ENCODE data around the gene GLCCI1.

GLCCI1 gene

GRCh38 chr7:7959979-7960670 lies 8.5 kb upstream of the GLCCI1 start:
- no peak overlapping the region for H3K27ac ChIP-seq
- H3K27me3 ChIP-seq (ENCODE audit: insufficient read depth, low read depth, severe bottlenecking) = no peaks in the 10 kb centered on the region
- no peaks in the 10 kb centered on the region for H3K9me3 ChIP-seq (ENCODE audit: severe bottlenecking)
- H3K36me3 ChIP-seq = no peaks in the 10 kb centered on the region
- no peak for TF ChIP-seq CTCF (IDR thresholded peaks at IDR 0.05; ENCODE audit: low read depth, low read length)
- no peak for DNase-seq
- H3K4me3 ChIP-seq (ENCODE audit: low read depth, low read length) = no peak overlapping the region

GRCh38 chr7:7962851-7963250 lies 5.7 kb upstream of the GLCCI1 start:
- no peaks in the 10 kb centered on the region for H3K9me3 ChIP-seq (ENCODE audit: severe bottlenecking)
- H3K27ac ChIP-seq = no peak overlapping the region
- DNase-seq = no peak
- no peaks in the 10 kb centered on the region for H3K27me3 ChIP-seq (ENCODE audit: insufficient read depth, low read depth, severe bottlenecking)
- H3K36me3 ChIP-seq = no peaks in the 10 kb centered on the region
- no peak overlapping the region for H3K4me3 ChIP-seq (ENCODE audit: low read depth, low read length)
- TF ChIP-seq CTCF (IDR thresholded peaks at IDR 0.05; ENCODE audit: low read depth, low read length) = no peak

GRCh38 chr7:7964250-7964649 lies 4.3 kb upstream of the GLCCI1 start:
- no peaks in the 10 kb centered on the region for H3K36me3 ChIP-seq
- DNase-seq = no peak
- no peaks in the 10 kb centered on the region for H3K9me3 ChIP-seq (ENCODE audit: severe bottlenecking)
- H3K27me3 ChIP-seq (ENCODE audit: insufficient read depth, low read depth, severe bottlenecking) = no peaks in the 10 kb centered on the region
- H3K4me3 ChIP-seq (ENCODE audit: low read depth, low read length) = no peak overlapping the region
- no peak overlapping the region for H3K27ac ChIP-seq
- no peak for TF ChIP-seq CTCF (IDR thresholded peaks at IDR 0.05; ENCODE audit: low read depth, low read length)

GRCh38 chr7:7964691-7965090 lies 3.9 kb upstream of the GLCCI1 start:
- H3K36me3 ChIP-seq = no peaks in the 10 kb centered on the region

GRCh38 chr7:7965301-7965700 lies 3.3 kb upstream of the GLCCI1 start:
- Histone ChIP-seq H3K27me3 (ENCODE audit: insufficient read depth, low read depth, severe bottlenecking) (no peaks in the 10 kb centered on the region), H3K9me3 (ENCODE audit: severe bottlenecking) (no peaks in the 10 kb centered on the region), H3K4me3 (ENCODE audit: low read depth, low read length) (no peak overlapping the region), H3K36me3 (no peaks in the 10 kb centered on the region), H3K27ac (peak overlapping the region; percentile 18)
- peak; percentile 73 for DNase-seq
- no peak for TF ChIP-seq CTCF (IDR thresholded peaks at IDR 0.05; ENCODE audit: low read depth, low read length)

More at GRCh38 chr7:7964691-7965090, 3.9 kb upstream of the GLCCI1 start:
- DNase-seq = no peak
- Histone ChIP-seq H3K4me3 (ENCODE audit: low read depth, low read length) (no peak overlapping the region), H3K9me3 (ENCODE audit: severe bottlenecking) (no peaks in the 10 kb centered on the region), H3K27ac (peak overlapping the region; percentile 18; the same call in 1 of the 2 replicates), H3K27me3 (ENCODE audit: insufficient read depth, low read depth, severe bottlenecking) (no peaks in the 10 kb centered on the region)
- TF ChIP-seq CTCF (IDR thresholded peaks at IDR 0.05; ENCODE audit: low read depth, low read length) = no peak
